T-helper 22 cell (primary cell): Measurements from ENCODE around the gene CDKN2B-AS1.

ENCODE experiments used
- DNase-seq: peaks from one replicate; pipeline ENCODE4 v3.0.0-alpha.2; 2020; ENCODE audit warnings: low read depth

Gene CDKN2B-AS1

GRCh38 chr9:22157276-22157675, 162.7 kb downstream of the CDKN2B-AS1 start:
- DNase-seq: no peak

- no peak for DNase-seq
These were observed 163.2 kb downstream of the CDKN2B-AS1 start for GRCh38 chr9:22157828-22158227.

GRCh38 chr9:22158271-22158670, 163.7 kb downstream of the CDKN2B-AS1 start:
- no peak for DNase-seq

GRCh38 chr9:22158927-22159346, 164.3 kb downstream of the CDKN2B-AS1 start:
- DNase-seq: no peak

GRCh38 chr9:22159586-22159985, 165.0 kb downstream of the CDKN2B-AS1 start:
- no peak for DNase-seq

- no peak for DNase-seq
These were observed 165.6 kb downstream of the CDKN2B-AS1 start for GRCh38 chr9:22160221-22160620.

- no peak for DNase-seq
These were observed 170.6 kb downstream of the CDKN2B-AS1 start for GRCh38 chr9:22165144-22165543.

GRCh38 chr9:22169243-22169642, 174.7 kb downstream of the CDKN2B-AS1 start:
- DNase-seq: no peak

GRCh38 chr9:22169727-22170503, 175.3 kb downstream of the CDKN2B-AS1 start:
- DNase-seq: no peak
